ENCODE results near the gene JAM3. TPM values are rescaled to one million over a fixed set of nuclear protein-coding genes. Genes with fewer than 3 reads are reported as not detected.
A peak's percentile ranks its signal among the peaks of the same experiment; 100 is the strongest.

Gene JAM3
- polyA plus RNA-seq, 1 of the 3 experiments (the other 2 are of a cell fraction) = 56.8 TPM

DNA sequence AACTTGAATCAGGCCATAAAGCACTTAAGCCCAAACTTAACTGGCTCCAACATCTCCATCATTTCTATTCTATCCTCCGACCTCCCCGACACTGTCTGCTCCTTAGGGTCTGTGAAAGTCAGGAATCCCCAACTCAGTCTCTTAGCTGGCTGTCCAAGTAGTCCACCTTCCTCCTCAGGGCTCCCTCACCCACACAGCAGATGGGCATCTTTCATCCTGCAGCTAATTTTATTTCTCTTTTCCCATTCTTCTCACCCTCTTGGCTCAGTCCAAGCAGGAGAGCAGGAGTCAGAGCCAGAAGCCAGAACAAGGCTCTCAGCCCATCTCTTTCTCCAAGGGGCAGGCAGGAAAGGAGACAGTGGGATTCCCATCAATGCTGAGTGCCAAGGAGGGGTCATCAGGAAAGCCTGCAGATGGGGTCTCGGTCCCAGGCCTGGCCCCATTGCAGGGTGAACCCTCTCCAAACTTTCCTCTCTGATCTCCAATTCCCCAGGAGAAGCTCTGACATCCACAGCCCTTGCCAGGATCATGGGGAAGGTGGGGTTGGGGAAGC lies 40.4 kb upstream of the JAM3 start:
- Histone ChIP-seq H2AFZ (ENCODE audit: low read depth) (no peak overlapping the region), H3K27me3 (ENCODE audit: insufficient read depth) (peaks cover 4% of the 10 kb centered on the region; the same call in 1 of the 2 replicates), H3K9ac (no peak overlapping the region), H3K4me2 (no peak overlapping the region), H3K4me3 (ENCODE audit: low read depth in 2 of 2, low read length in 1 of 2) (no peak overlapping the region), H3K9me3 (no peaks in the 10 kb centered on the region), H3K79me2 (ENCODE audit: insufficient read depth) (no peaks in the 10 kb centered on the region), H3K9me2 (no peaks in the 10 kb centered on the region), H3K36me3 (replicated peaks in 1 of 2; ENCODE audit: control insufficient read depth in 1 of 2, insufficient read depth in 2 of 2, low read length in 1 of 2) (no peaks in the 10 kb centered on the region), H3K27ac (ENCODE audit: low read depth in 2 of 2, low read length in 1 of 2) (no peak overlapping the region), H4K20me1 (ENCODE audit: insufficient read depth) (no peaks in the 10 kb centered on the region), H3F3A (replicated peaks; ENCODE audit: insufficient read depth) (no peaks in the 10 kb centered on the region), H3K4me1 (ENCODE audit: control insufficient read depth in 1 of 2, insufficient read depth in 2 of 2, low read depth in 1 of 2, low read length in 1 of 2) (peaks cover under 1 to 32% of the 10 kb centered on the region in 2 experiments; a peak in 3 of 4 replicates)
- WGBS (ENCODE audit: low lambda C conversion rate) = 54% methylated on average over 2 of the region's 3 CpGs
- DNase-seq = no peak
- TF ChIP-seq RCOR1 (IDR thresholded peaks at IDR 0.05; ENCODE audit: low read length) (no peak), RXRA (IDR thresholded peaks at IDR 0.05; ENCODE audit: borderline replicate concordance, low read depth) (no peak), FOXM1 (IDR thresholded peaks at IDR 0.05; ENCODE audit: low read depth) (no peak), CHD2 (IDR thresholded peaks at IDR 0.05; ENCODE audit: low read length, partially characterized antibody) (no peak), SIN3A (IDR thresholded peaks at IDR 0.05; ENCODE audit: borderline replicate concordance, low read depth, low read length) (no peak), EP300 (IDR thresholded peaks at IDR 0.05; ENCODE audit: borderline replicate concordance in 1 of 2, low read depth in 1 of 2, low read length in 1 of 2) (no peak), TAF1 (IDR thresholded peaks at IDR 0.05; ENCODE audit: borderline replicate concordance, low read depth, low read length) (no peak), SMC3 (IDR thresholded peaks at IDR 0.05; ENCODE audit: low read depth, low read length) (no peak), GABPA (IDR thresholded peaks at IDR 0.05; ENCODE audit: low read depth) (no peak), YY1 (IDR thresholded peaks at IDR 0.05; ENCODE audit: low read depth) (no peak)
- TF ChIP-seq, protein P1, sequence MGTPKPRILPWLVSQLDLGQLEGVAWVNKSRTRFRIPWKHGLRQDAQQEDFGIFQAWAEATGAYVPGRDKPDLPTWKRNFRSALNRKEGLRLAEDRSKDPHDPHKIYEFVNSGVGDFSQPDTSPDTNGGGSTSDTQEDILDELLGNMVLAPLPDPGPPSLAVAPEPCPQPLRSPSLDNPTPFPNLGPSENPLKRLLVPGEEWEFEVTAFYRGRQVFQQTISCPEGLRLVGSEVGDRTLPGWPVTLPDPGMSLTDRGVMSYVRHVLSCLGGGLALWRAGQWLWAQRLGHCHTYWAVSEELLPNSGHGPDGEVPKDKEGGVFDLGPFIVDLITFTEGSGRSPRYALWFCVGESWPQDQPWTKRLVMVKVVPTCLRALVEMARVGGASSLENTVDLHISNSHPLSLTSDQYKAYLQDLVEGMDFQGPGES (IDR thresholded peaks at IDR 0.05; ENCODE audit: low read depth, low read length) = no peak
- ChIA-PET CTCF (interaction anchor here (0.8 to 1.1 kb wide), 4 partner anchors 11 to 101 kb away, joined by 3 to 5 read pairs (median 4); no protein-coding TSS in a partner anchor), POLR2A (interaction anchor here (0.7 kb wide), 1 partner anchor 9 kb away, joined by 3 read pairs; no protein-coding TSS in a partner anchor)

DNA sequence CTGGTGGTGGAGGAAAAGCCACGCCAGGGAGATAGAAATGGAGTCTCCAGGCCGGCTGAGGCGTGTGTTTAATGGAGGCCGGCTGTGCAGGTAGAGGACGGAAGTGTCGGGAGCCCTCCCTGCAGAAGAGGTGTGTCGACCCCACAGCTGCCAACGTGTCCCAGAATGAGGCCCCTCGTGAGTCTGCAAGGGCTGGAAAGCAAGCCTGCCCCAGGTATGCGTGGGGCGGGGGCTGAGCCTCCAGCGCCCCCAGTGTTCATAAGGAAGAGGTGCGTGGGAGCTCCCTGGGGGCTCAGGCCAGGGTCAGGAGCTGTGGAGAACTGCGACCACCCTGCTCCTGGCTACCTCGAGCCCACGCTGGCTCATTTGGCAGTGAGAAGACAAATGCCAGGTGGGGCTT lies 38.0 kb upstream of the JAM3 start:
- peak; percentile 56 for DNase-seq
- ChIA-PET POLR2A (no interaction called here), CTCF (interaction anchor here (1.0 to 2.9 kb wide), 7 partner anchors 17 to 109 kb away, joined by 3 to 13 read pairs (median 3); no protein-coding TSS in a partner anchor)
- Histone ChIP-seq H3K79me2 (ENCODE audit: insufficient read depth) (no peaks in the 10 kb centered on the region), H3F3A (replicated peaks; ENCODE audit: insufficient read depth) (peaks cover 5% of the 10 kb centered on the region), H3K4me2 (no peak overlapping the region), H3K9ac (no peak overlapping the region), H4K20me1 (ENCODE audit: insufficient read depth) (no peaks in the 10 kb centered on the region), H3K4me3 (ENCODE audit: low read depth in 2 of 2, low read length in 1 of 2) (no peak overlapping the region), H3K9me2 (no peaks in the 10 kb centered on the region), H3K9me3 (no peaks in the 10 kb centered on the region), H3K36me3 (replicated peaks in 1 of 2; ENCODE audit: control insufficient read depth in 1 of 2, insufficient read depth in 2 of 2, low read length in 1 of 2) (no peaks in the 10 kb centered on the region), H3K27me3 (ENCODE audit: insufficient read depth) (peaks cover 4% of the 10 kb centered on the region; the same call in 1 of the 2 replicates), H2AFZ (ENCODE audit: low read depth) (no peak overlapping the region), H3K27ac (ENCODE audit: low read depth in 2 of 2, low read length in 1 of 2) (no peak overlapping the region), H3K4me1 (ENCODE audit: control insufficient read depth in 1 of 2, insufficient read depth in 2 of 2, low read depth in 1 of 2, low read length in 1 of 2) (peaks cover 13 to 55% of the 10 kb centered on the region in 2 experiments)
- TF ChIP-seq FOXJ3 (CRISPR knock-in tag; IDR thresholded peaks at IDR 0.05) (no peak), GATA2 (CRISPR knock-in tag; IDR thresholded peaks at IDR 0.05) (no peak), RAD21 (IDR thresholded peaks at IDR 0.05; ENCODE audit: low read length) (0 out of 2 replicates have a peak, but pooled peaks have one; percentile 8)
- TF ChIP-seq, protein P2, sequence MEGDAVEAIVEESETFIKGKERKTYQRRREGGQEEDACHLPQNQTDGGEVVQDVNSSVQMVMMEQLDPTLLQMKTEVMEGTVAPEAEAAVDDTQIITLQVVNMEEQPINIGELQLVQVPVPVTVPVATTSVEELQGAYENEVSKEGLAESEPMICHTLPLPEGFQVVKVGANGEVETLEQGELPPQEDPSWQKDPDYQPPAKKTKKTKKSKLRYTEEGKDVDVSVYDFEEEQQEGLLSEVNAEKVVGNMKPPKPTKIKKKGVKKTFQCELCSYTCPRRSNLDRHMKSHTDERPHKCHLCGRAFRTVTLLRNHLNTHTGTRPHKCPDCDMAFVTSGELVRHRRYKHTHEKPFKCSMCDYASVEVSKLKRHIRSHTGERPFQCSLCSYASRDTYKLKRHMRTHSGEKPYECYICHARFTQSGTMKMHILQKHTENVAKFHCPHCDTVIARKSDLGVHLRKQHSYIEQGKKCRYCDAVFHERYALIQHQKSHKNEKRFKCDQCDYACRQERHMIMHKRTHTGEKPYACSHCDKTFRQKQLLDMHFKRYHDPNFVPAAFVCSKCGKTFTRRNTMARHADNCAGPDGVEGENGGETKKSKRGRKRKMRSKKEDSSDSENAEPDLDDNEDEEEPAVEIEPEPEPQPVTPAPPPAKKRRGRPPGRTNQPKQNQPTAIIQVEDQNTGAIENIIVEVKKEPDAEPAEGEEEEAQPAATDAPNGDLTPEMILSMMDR (IDR thresholded peaks at IDR 0.05) = peak; percentile 33; the same call in 1 of the 2 replicates
- 69% methylated on average over 16 of the region's 16 CpGs for whole genome bisulfite sequencing (ENCODE audit: low lambda C conversion rate)
